Mucosa of stomach (tissue), 1 donor: ENCODE results near the gene PDHA2.
"Not testable (repeated sequence)": the region's sequence is repeated elsewhere in the genome, so short reads cannot be mapped to it uniquely, and the experiment has no call there.

Source experiments
- H3K27me3 ChIP-seq: one replicate; pipeline ENCODE4 v1.7.0; 2013; ENCODE audit warnings: mild to moderate bottlenecking, low read length; ENCODE audit not compliant: control insufficient read depth, insufficient read depth
- H3K36me3 ChIP-seq: one replicate; pipeline ENCODE4 v1.7.0; 2013; ENCODE audit warnings: low read length; ENCODE audit not compliant: control insufficient read depth, insufficient read depth
- H3K4me1 ChIP-seq: one replicate; pipeline ENCODE4 v1.7.0; 2013; ENCODE audit warnings: mild to moderate bottlenecking, low read length; ENCODE audit not compliant: control insufficient read depth, insufficient read depth
- H3K4me3 ChIP-seq: one replicate; pipeline ENCODE4 v1.7.0; 2013; ENCODE audit warnings: low read length
- H3K9ac ChIP-seq: one replicate; pipeline ENCODE4 v1.7.0; 2013; ENCODE audit warnings: mild to moderate bottlenecking, low read length, moderate library complexity
- H3K9me3 ChIP-seq: one replicate; pipeline ENCODE4 v1.7.0; 2013; ENCODE audit warnings: mild to moderate bottlenecking, low read length, moderate library complexity; ENCODE audit not compliant: control insufficient read depth
- donor health status: Pancreatic carcinoma.

Gene PDHA2

GRCh38 chr4:95867919-95868318 is 28.0 kb downstream of the PDHA2 start:
- H3K4me1 ChIP-seq, result no peaks in the 10 kb centered on the region
- H3K4me3 ChIP-seq, result no peak overlapping the region
- no peak overlapping the region for H3K9ac ChIP-seq
- H3K9me3 ChIP-seq, result no peaks in the 10 kb centered on the region
- no peaks in the 10 kb centered on the region for H3K36me3 ChIP-seq
- H3K27me3 ChIP-seq, result no peaks in the 10 kb centered on the region

GRCh38 chr4:95869414-95869813 is 29.5 kb downstream of the PDHA2 start:
- H3K9ac ChIP-seq, H3K9me3 ChIP-seq, H3K27me3 ChIP-seq, H3K36me3 ChIP-seq, H3K4me3 ChIP-seq, H3K4me1 ChIP-seq: not testable (repeated sequence)

- Histone ChIP-seq H3K27me3 (no peaks in the 10 kb centered on the region), H3K9ac (no peak overlapping the region), H3K4me3 (no peak overlapping the region), H3K9me3 (no peaks in the 10 kb centered on the region), H3K4me1 (no peaks in the 10 kb centered on the region), H3K36me3 (no peaks in the 10 kb centered on the region)
Measured at GRCh38 chr4:95869961-95870500, 30.1 kb downstream of the PDHA2 start.

- H3K9me3 ChIP-seq, result no peaks in the 10 kb centered on the region
- no peaks in the 10 kb centered on the region for H3K27me3 ChIP-seq
- H3K9ac ChIP-seq, result no peak overlapping the region
- H3K4me3 ChIP-seq, result no peak overlapping the region
- no peaks in the 10 kb centered on the region for H3K4me1 ChIP-seq
- H3K36me3 ChIP-seq, result no peaks in the 10 kb centered on the region
Measured at GRCh38 chr4:95877636-95878035, 37.7 kb downstream of the PDHA2 start.

GRCh38 chr4:95887551-95887950 is 47.7 kb downstream of the PDHA2 start:
- Histone ChIP-seq H3K27me3 (no peaks in the 10 kb centered on the region), H3K4me3 (no peak overlapping the region), H3K9ac (no peak overlapping the region), H3K36me3 (no peaks in the 10 kb centered on the region), H3K9me3 (no peaks in the 10 kb centered on the region), H3K4me1 (no peaks in the 10 kb centered on the region)

- Histone ChIP-seq H3K4me1 (no peaks in the 10 kb centered on the region), H3K4me3 (no peak overlapping the region), H3K9ac (no peak overlapping the region), H3K27me3 (no peaks in the 10 kb centered on the region), H3K36me3 (no peaks in the 10 kb centered on the region), H3K9me3 (no peaks in the 10 kb centered on the region)
Measured at GRCh38 chr4:95889662-95890061, 49.8 kb downstream of the PDHA2 start.
